Cardiac muscle cell (in vitro differentiated cells and primary cell): ENCODE results near the gene MMP17. TPM values are rescaled to one million over a fixed set of nuclear protein-coding genes. Genes with fewer than 3 reads are reported as not detected.
A peak's percentile ranks its signal among the peaks of the same experiment; 100 is the strongest.

Experiments used
- DNase-seq, 2 donors: peaks; one replicate each; pipeline versions ENCODE4 v3.0.0 to v3.0.0-alpha.2; 2010 to 2017; ENCODE audit warnings: low read depth in 1 of 2, low spot score in 1 of 2
- H3K27ac ChIP-seq: fragments of 200-600 bp; sonication (generic); 2 replicates; pipeline ENCODE4 v1.5.1; 2016
- H3K27me3 ChIP-seq: fragments of 200-600 bp; sonication (generic); 2 replicates; pipeline ENCODE4 v1.6.0; 2016; ENCODE audit warnings: control low read depth
- H3K36me3 ChIP-seq: fragments of 200-600 bp; sonication (generic); 2 replicates; pipeline ENCODE4 v1.5.1; 2016; ENCODE audit warnings: control low read depth
- H3K4me1 ChIP-seq: fragments of 200-600 bp; sonication (generic); 2 replicates; pipeline ENCODE4 v1.8.1; 2017; ENCODE audit warnings: low read depth, mild to moderate bottlenecking, mixed run types
- H3K4me3 ChIP-seq: fragments of 200-600 bp; sonication (generic); 2 replicates; pipeline ENCODE4 v1.5.1; 2016; ENCODE audit warnings: mild to moderate bottlenecking
- H3K9me3 ChIP-seq: fragments of 200-600 bp; sonication (generic); 2 replicates; pipeline ENCODE4 v1.5.1; 2017; ENCODE audit warnings: low read depth, mild to moderate bottlenecking, control low read depth
- polyA plus RNA-seq: library from polyadenylated mRNA; unstranded; fragments of >200 nt; fragmentation: Nextera tagmentation; extraction: Ambion mirVana; gene quantifications from 2 replicates; pipeline ENCODE4 v1.2.1, GENCODE V29; 2016
- total RNA-seq: library from RNA; depleted of rRNA; stranded (reverse); fragments of >200 nt; gene quantifications from 2 replicates; pipeline ENCODE4 v1.2.3, GENCODE V29; 2016
- TF ChIP-seq, protein P1 (sequence below): IDR thresholded peaks from 2 replicates; pipeline ENCODE4 v1.5.1; 2012; ENCODE audit warnings: low read depth, mild to moderate bottlenecking, low read length

The MMP17 gene
- total and polyA plus RNA-seq, 2 experiments from 2014 or later = 0.71 TPM; not detected in 1

DNA sequence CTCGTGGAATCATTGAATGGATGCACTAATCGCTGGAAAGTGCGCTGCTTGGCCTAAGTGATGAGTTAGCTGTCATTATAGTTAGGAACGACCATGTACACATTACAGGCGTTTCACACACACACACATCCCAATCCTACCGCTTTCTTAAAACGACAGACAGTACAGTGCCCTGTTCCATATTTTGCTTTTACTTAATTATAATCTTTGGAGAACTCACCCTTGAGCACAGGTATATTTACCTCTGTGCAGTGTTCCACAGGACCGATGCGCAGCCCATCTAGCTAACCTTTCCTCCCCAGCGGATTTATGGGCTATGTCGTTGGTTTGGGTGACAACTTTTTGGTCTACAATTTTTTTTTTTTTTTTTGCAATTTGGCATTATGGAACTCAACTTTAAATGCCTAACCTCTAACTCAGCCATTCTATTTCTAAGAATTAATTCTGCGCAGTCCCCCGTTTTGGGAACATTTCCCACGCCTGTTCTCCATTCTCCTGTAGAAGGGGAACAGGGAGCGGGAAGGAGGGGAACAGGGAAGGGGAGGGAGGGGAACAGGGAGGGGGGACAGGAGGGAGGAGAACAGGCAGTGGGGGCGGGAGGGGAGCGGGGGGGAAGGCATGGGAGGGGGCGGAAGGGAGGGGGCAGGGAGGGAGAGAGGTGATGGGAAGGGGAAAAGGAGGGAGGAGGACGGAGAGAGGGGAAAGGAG is 65.6 kb downstream of the MMP17 start:
- no peaks in the 10 kb centered on the region for H3K27me3 ChIP-seq
- TF ChIP-seq, protein P1, sequence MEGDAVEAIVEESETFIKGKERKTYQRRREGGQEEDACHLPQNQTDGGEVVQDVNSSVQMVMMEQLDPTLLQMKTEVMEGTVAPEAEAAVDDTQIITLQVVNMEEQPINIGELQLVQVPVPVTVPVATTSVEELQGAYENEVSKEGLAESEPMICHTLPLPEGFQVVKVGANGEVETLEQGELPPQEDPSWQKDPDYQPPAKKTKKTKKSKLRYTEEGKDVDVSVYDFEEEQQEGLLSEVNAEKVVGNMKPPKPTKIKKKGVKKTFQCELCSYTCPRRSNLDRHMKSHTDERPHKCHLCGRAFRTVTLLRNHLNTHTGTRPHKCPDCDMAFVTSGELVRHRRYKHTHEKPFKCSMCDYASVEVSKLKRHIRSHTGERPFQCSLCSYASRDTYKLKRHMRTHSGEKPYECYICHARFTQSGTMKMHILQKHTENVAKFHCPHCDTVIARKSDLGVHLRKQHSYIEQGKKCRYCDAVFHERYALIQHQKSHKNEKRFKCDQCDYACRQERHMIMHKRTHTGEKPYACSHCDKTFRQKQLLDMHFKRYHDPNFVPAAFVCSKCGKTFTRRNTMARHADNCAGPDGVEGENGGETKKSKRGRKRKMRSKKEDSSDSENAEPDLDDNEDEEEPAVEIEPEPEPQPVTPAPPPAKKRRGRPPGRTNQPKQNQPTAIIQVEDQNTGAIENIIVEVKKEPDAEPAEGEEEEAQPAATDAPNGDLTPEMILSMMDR = no peak
- H3K9me3 ChIP-seq = no peaks in the 10 kb centered on the region
- H3K4me3 ChIP-seq = no peak overlapping the region
- H3K36me3 ChIP-seq = no peaks in the 10 kb centered on the region
- DNase-seq = no peak
- no peak overlapping the region for H3K27ac ChIP-seq
- peaks cover 12% of the 10 kb centered on the region for H3K4me1 ChIP-seq

DNA sequence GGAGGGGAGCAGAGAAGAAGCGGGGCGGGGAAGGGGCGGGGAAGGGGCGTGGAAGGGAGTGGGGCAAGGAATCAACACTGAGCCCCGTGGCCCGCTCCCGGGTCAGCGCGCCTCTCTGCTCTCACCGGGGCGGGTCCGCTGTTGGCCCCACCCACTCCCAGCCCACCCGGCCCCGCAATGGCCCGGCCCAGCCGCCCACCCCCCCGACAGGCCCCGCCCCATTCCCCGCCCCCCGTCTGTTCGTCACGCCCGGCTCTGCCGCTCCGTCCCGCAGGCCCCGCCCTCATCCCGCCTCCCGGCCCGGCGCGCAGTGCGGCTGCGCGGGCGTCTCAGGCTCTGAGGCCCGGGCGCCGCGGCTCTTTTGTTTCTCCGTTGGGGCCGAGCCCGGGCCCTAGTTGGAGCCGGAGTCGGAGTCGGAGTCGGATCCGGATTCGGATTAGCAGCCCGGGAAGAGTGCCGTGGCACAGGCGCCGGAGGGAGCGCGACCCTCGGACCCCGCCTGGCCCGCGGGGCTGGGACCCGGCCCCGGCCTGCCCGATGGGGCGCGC is 66.2 kb downstream of the MMP17 start, which contains the start of gene ULK1:
Gene ULK1, plus strand, starts transcription at position 310 of the 548 bp plus-strand sequence. CDS start 380 bp downstream, outside the sequence.
- H3K4me3 ChIP-seq = peak within 1 kb of the TSS; percentile 61
- H3K36me3 ChIP-seq = no peaks in the 10 kb centered on the region
- H3K4me1 ChIP-seq = peaks cover 12% of the 10 kb centered on the region
- no peaks in the 10 kb centered on the region for H3K27me3 ChIP-seq
- no peaks in the 10 kb centered on the region for H3K9me3 ChIP-seq
- TF ChIP-seq, protein P1 = no peak
- DNase-seq = peak; percentile 95
- peak within 1 kb of the TSS; percentile 81 for H3K27ac ChIP-seq

DNA sequence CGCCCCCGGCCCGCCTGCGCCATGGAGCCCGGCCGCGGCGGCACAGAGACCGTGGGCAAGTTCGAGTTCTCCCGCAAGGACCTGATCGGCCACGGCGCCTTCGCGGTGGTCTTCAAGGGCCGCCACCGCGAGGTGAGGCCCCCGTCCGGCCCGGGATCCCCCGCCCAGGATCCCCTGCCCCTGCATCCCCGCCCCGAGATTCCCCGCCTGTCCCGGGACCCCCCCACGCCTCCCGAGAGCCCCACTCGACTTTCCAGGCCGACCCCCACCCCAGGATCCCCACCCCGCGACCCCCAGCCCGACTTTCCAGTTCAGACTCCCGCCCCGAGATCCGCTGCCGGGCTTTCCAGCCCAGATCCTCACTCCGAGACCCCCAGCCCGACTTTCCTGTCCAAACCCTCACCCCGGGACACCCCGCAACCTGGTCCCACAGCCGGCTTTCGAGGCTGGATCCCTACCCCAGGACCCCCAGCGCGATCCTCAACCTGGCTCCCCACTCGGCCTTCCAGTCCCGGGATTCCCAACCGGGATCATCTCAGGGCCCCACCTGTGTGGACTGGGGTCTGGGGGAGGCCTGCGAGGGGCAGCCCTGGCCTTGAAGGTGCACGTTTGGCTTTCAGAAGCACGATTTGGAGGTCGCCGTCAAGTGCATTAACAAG is 66.9 kb downstream of the MMP17 start:
- peaks cover 12% of the 10 kb centered on the region for H3K4me1 ChIP-seq
- TF ChIP-seq, protein P1 = no peak
- no peaks in the 10 kb centered on the region for H3K27me3 ChIP-seq
- no peaks in the 10 kb centered on the region for H3K9me3 ChIP-seq
- H3K27ac ChIP-seq = peak overlapping the region; percentile 81
- peak overlapping the region; percentile 61 for H3K4me3 ChIP-seq
- DNase-seq = peak in 1 of 2 donors; percentile 44
- no peaks in the 10 kb centered on the region for H3K36me3 ChIP-seq

DNA sequence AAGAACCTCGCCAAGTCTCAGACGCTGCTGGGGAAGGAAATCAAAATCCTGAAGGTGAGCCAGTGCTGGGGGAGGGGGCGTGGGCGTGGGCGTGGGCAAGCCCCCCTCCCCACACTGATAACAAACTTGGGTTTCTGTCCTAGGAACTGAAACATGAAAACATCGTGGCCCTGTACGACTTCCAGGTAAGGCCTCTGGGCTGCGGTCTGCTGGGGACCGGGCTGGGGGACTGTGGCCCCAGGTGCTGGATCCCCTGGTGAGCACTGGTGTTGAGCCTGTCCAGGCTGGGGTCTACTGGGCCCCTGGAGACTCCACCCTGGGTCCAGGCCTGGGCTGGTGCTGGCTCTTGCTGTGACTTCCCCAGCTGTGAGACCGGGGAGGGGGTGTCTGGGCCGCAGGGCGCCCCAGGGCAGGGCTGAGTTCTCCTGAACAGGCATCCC is 67.5 kb downstream of the MMP17 start:
- no peaks in the 10 kb centered on the region for H3K27me3 ChIP-seq
- no peak for DNase-seq
- no peaks in the 10 kb centered on the region for H3K36me3 ChIP-seq
- TF ChIP-seq, protein P1 = no peak
- H3K27ac ChIP-seq = peak overlapping the region; percentile 81
- H3K9me3 ChIP-seq = no peaks in the 10 kb centered on the region
- H3K4me1 ChIP-seq = peaks cover 12% of the 10 kb centered on the region
- H3K4me3 ChIP-seq = peak overlapping the region; percentile 61

DNA sequence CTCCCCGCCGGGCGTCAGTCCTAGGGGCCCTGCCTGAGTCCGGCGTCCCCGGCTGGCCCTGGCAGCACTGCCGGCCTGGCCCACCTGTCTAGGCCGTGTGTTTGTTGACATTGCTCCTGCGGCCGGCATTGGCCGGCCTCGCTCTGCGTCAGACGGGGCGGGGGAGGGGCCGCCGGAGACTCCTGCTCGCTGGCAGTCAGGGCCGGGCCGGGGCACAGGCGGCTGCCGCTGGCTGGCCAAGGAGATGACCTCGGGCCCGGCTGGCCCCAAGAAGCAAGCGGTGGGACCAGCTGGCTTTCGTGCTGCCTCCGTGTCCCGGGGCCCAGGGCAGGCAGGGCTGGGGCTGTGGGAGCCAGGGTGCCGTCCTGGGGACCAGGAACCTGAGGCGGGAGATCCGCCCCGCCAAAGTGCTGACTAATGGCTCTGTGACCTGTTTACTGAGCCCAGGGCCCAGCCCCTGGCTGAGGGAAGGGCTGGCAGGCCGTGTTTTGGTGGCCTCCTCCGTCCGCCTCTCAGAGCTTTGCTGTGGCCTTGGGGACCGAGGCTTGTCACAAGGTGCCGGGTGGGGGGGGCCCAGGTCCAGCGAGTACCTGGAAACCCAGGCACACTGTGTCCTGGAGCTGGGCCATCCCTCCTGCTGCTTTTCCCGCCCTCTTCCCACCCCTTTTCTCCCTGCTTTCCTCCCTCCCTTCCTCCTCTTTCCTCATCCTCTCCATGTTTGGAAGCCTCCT is 68.1 kb downstream of the MMP17 start:
- TF ChIP-seq, protein P1 = no peak
- peak; percentile 92 to 94 for DNase-seq
- H3K9me3 ChIP-seq = no peaks in the 10 kb centered on the region
- peak overlapping the region; percentile 61 for H3K4me3 ChIP-seq
- peak overlapping the region; percentile 81 for H3K27ac ChIP-seq
- no peaks in the 10 kb centered on the region for H3K27me3 ChIP-seq
- H3K36me3 ChIP-seq = no peaks in the 10 kb centered on the region
- H3K4me1 ChIP-seq = peaks cover 12% of the 10 kb centered on the region
